Calu3 (cell line): ENCODE results near the gene FFAR2. TPM values are rescaled to one million over a fixed set of nuclear protein-coding genes. Genes with fewer than 3 reads are reported as not detected.

ENCODE experiments used
- BruUV-seq: library from RNA; stranded (reverse); fragments of 400-500 nt; replicated peaks from 2 replicates; lab custom pipeline; 2021; lab: Mats Ljungman, UMichigan
- CTCF ChIA-PET: fragments of 300-600 bp; sonication (Branson Sonifier 250); formaldehyde crosslinking; loops from one replicate; lab custom pipeline; 2022; ENCODE audit warnings: antibody characterized with exemption; lab: Charles Lee
- DNase-seq: peaks from one replicate; pipeline ENCODE4 v3.0.0; 2022
- H3K27ac Mint-ChIP-seq: one replicate; pipeline ENCODE4 v1.8.0; 2022; ENCODE audit warnings: mixed read lengths; ENCODE audit not compliant: unreplicated experiment
- H3K27me3 Mint-ChIP-seq: one replicate; pipeline ENCODE4 v1.8.0; 2022; ENCODE audit warnings: mixed read lengths; ENCODE audit not compliant: unreplicated experiment
- H3K36me3 Mint-ChIP-seq: one replicate; pipeline ENCODE4 v1.8.0; 2022; ENCODE audit warnings: mild to moderate bottlenecking, moderate library complexity, mixed read lengths; ENCODE audit not compliant: insufficient read depth, unreplicated experiment
- H3K4me1 Mint-ChIP-seq: one replicate; pipeline ENCODE4 v1.8.0; 2022; ENCODE audit warnings: mild to moderate bottlenecking, low read depth, mixed read lengths; ENCODE audit not compliant: unreplicated experiment
- H3K4me3 Mint-ChIP-seq: one replicate; pipeline ENCODE4 v1.8.0; 2022; ENCODE audit warnings: mild to moderate bottlenecking, low read depth, moderate library complexity, mixed read lengths; ENCODE audit not compliant: unreplicated experiment
- H3K9me3 Mint-ChIP-seq: one replicate; pipeline ENCODE4 v1.8.0; 2022; ENCODE audit warnings: low read depth, mixed read lengths; ENCODE audit not compliant: unreplicated experiment
- intact Hi-C: fragments of 100-400 bp; cut with micrococcal nuclease; formaldehyde crosslinking; loops from one replicate; pipeline ENCODE4 v1.10.0; 2022; ENCODE audit not compliant: unreplicated experiment
- total RNA-seq: library from RNA; stranded (reverse); gene quantifications from 2 replicates; pipeline ENCODE4 v1.2.3, GENCODE V29; 2022
- TF ChIP-seq, protein P1 (sequence below): fragments of 200-600 bp; IDR thresholded peaks from one replicate; pipeline ENCODE4 v1.8.0; 2022; ENCODE audit warnings: antibody characterized with exemption; ENCODE audit not compliant: unreplicated experiment

Gene FFAR2
- total RNA-seq, 1 experiment from 2014 or later, result not detected

- Mint-ChIP-seq H3K4me3 (no peak overlapping the region), H3K4me1 (no peaks in the 10 kb centered on the region), H3K27me3 (peaks cover 77% of the 10 kb centered on the region), H3K36me3 (no peaks in the 10 kb centered on the region), H3K27ac (no peak overlapping the region), H3K9me3 (no peaks in the 10 kb centered on the region)
- intact Hi-C loops, result no loop called here
- TF ChIP-seq, protein P1, sequence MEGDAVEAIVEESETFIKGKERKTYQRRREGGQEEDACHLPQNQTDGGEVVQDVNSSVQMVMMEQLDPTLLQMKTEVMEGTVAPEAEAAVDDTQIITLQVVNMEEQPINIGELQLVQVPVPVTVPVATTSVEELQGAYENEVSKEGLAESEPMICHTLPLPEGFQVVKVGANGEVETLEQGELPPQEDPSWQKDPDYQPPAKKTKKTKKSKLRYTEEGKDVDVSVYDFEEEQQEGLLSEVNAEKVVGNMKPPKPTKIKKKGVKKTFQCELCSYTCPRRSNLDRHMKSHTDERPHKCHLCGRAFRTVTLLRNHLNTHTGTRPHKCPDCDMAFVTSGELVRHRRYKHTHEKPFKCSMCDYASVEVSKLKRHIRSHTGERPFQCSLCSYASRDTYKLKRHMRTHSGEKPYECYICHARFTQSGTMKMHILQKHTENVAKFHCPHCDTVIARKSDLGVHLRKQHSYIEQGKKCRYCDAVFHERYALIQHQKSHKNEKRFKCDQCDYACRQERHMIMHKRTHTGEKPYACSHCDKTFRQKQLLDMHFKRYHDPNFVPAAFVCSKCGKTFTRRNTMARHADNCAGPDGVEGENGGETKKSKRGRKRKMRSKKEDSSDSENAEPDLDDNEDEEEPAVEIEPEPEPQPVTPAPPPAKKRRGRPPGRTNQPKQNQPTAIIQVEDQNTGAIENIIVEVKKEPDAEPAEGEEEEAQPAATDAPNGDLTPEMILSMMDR, result no peak
- DNase-seq, result no peak
- CTCF ChIA-PET, result interaction anchor here (0.7 to 1.0 kb wide), 2 partner anchors 11 to 465 kb away, joined by 3 to 4 read pairs; no protein-coding TSS in a partner anchor
- no TSS peak for BruUV-seq
These were observed 36.4 kb downstream of the FFAR2 start for GRCh38 chr19:35484252-35485036.

DNA sequence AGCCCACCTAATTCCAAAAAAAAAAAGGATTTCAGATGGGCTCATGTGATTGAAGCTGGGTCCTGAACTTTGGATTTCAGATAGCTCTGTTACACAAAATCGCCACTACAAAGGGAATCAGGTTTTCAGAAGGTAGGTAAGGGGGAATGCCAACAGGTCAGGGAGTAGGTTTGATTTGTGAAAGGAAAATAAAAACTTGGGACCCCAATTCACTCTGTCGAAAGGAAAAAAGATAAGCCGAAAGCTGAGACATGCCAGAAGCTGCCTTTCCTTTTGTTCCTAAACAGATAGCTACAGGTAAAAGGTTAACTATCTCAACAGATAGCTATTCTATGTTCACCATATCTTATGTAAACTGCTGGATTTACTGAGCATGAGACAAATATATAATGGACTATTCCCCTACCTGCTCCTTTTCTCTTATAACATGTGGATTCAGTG lies 38.2 kb downstream of the FFAR2 start:
- TF ChIP-seq, protein P1, result no peak
- H3K9me3 Mint-ChIP-seq, result no peaks in the 10 kb centered on the region
- no peak for DNase-seq
- no peak overlapping the region for H3K27ac Mint-ChIP-seq
- no TSS peak for BruUV-seq
- H3K4me3 Mint-ChIP-seq, result no peak overlapping the region
- H3K36me3 Mint-ChIP-seq, result no peaks in the 10 kb centered on the region
- no peaks in the 10 kb centered on the region for H3K4me1 Mint-ChIP-seq
- peaks cover 87% of the 10 kb centered on the region for H3K27me3 Mint-ChIP-seq
- intact Hi-C loops, result no loop called here
- CTCF ChIA-PET, result interaction anchor here (0.7 to 1.6 kb wide), 2 partner anchors 9 to 60 kb away, joined by 3 to 4 read pairs; no protein-coding TSS in a partner anchor

GRCh38 chr19:35487656-35488182 lies 39.7 kb downstream of the FFAR2 start:
- peaks cover 90% of the 10 kb centered on the region for H3K27me3 Mint-ChIP-seq
- H3K4me3 Mint-ChIP-seq, result no peak overlapping the region
- intact Hi-C loops, result no loop called here
- CTCF ChIA-PET, result interaction anchor here (0.6 to 1.6 kb wide), 4 partner anchors 7 to 481 kb away, joined by 3 to 4 read pairs (median 4); no protein-coding TSS in a partner anchor
- H3K9me3 Mint-ChIP-seq, result no peaks in the 10 kb centered on the region
- DNase-seq, result no peak
- no peaks in the 10 kb centered on the region for H3K4me1 Mint-ChIP-seq
- TF ChIP-seq, protein P1, result no peak
- H3K36me3 Mint-ChIP-seq, result no peaks in the 10 kb centered on the region
- H3K27ac Mint-ChIP-seq, result no peak overlapping the region
- no TSS peak for BruUV-seq

GRCh38 chr19:35488677-35489076 lies 40.6 kb downstream of the FFAR2 start:
- DNase-seq, result no peak
- no peak overlapping the region for H3K4me3 Mint-ChIP-seq
- CTCF ChIA-PET, result no interaction called here
- peaks cover 99% of the 10 kb centered on the region for H3K27me3 Mint-ChIP-seq
- no peaks in the 10 kb centered on the region for H3K4me1 Mint-ChIP-seq
- intact Hi-C loops, result no loop called here
- no peaks in the 10 kb centered on the region for H3K9me3 Mint-ChIP-seq
- H3K36me3 Mint-ChIP-seq, result no peaks in the 10 kb centered on the region
- H3K27ac Mint-ChIP-seq, result no peak overlapping the region
- TF ChIP-seq, protein P1, result no peak
- BruUV-seq, result no TSS peak
